ENCODE measurements around the gene MEGF6. TPM values are rescaled to one million over a fixed set of nuclear protein-coding genes. Genes with fewer than 3 reads are reported as not detected.

MEGF6 gene
- total and polyA plus RNA-seq, 11 donors: 1.9 to 16.2 (median 5.1) TPM

GRCh38 chr1:3603571-3604467 is 7.5 kb downstream of the MEGF6 start:
- H3K9me3 ChIP-seq: no peaks in the 10 kb centered on the region
- H3K4me1 ChIP-seq: peaks cover 0 to 4% (median under 1%) of the 10 kb centered on the region in 12 donors
- WGBS, 4 donors: 80 to 88% (median 86%) methylated on average over 17 to 29 of the region's 29 CpGs
- H3K36me3 ChIP-seq: no peaks in the 10 kb centered on the region
- no peak for DNase-seq
- no peak overlapping the region for H3K4me3 ChIP-seq
- no peak for ATAC-seq
- intact Hi-C loops (cut with DNase I): no loop called here
- peaks cover 0 to 25% (median 0%) of the 10 kb centered on the region in 9 donors for H3K27me3 ChIP-seq
- TF ChIP-seq CTCF (IDR thresholded peaks at IDR 0.05) (no peak), POLR2A (IDR thresholded peaks at IDR 0.05) (no peak)
- H3K27ac ChIP-seq: no peak overlapping the region

- Histone ChIP-seq H3K36me3 (no peaks in the 10 kb centered on the region), H3K9me3 (no peaks in the 10 kb centered on the region), H3K4me3 (no peak overlapping the region), H3K4me1 (peaks cover 0 to 11% (median 7%) of the 10 kb centered on the region in 12 donors), H3K27ac (no peak overlapping the region), H3K27me3 (peaks cover 0 to 18% (median 0%) of the 10 kb centered on the region in 9 donors)
- no peak for DNase-seq
- intact Hi-C loops (cut with DNase I): no loop called here
- no peak for ATAC-seq
- no peak for TF ChIP-seq POLR2A (IDR thresholded peaks at IDR 0.05)
- no peak for TF ChIP-seq CTCF (IDR thresholded peaks at IDR 0.05)
- WGBS, 4 donors: 88 to 99% (median 94%) methylated on average over 11 of the region's 11 CpGs
Measured at GRCh38 chr1:3603156-3603555, 8.2 kb downstream of the MEGF6 start.

- ATAC-seq (no peak), DNase-seq (no peak)
- Histone ChIP-seq H3K27ac (no peak overlapping the region), H3K27me3 (peaks cover 0 to 10% (median 0%) of the 10 kb centered on the region in 9 donors), H3K4me3 (no peak overlapping the region), H3K4me1 (peaks cover 0 to 19% (median 14%) of the 10 kb centered on the region in 12 donors), H3K9me3 (no peaks in the 10 kb centered on the region), H3K36me3 (no peaks in the 10 kb centered on the region)
- WGBS, 4 donors: 88 to 92% (median 89%) methylated on average over 11 to 21 of the region's 21 CpGs
- intact Hi-C loops (cut with DNase I): no loop called here
- TF ChIP-seq POLR2A (IDR thresholded peaks at IDR 0.05) (no peak), CTCF (IDR thresholded peaks at IDR 0.05) (no peak)
Measured at GRCh38 chr1:3602375-3602774, 8.9 kb downstream of the MEGF6 start.

GRCh38 chr1:3601743-3602142 is 9.6 kb downstream of the MEGF6 start:
- peaks cover 0 to 22% (median 17%) of the 10 kb centered on the region in 12 donors for H3K4me1 ChIP-seq
- DNase-seq: no peak
- TF ChIP-seq CTCF (IDR thresholded peaks at IDR 0.05) (no peak), POLR2A (IDR thresholded peaks at IDR 0.05) (no peak)
- no peak for ATAC-seq
- intact Hi-C loops (cut with DNase I): no loop called here
- peaks cover 0 to 7% (median 0%) of the 10 kb centered on the region in 9 donors for H3K27me3 ChIP-seq
- no peak overlapping the region for H3K27ac ChIP-seq
- no peaks in the 10 kb centered on the region for H3K9me3 ChIP-seq
- H3K4me3 ChIP-seq: no peak overlapping the region
- no peaks in the 10 kb centered on the region for H3K36me3 ChIP-seq
- WGBS, 4 donors: 79 to 87% (median 82%) methylated on average over 9 to 16 of the region's 16 CpGs

Data from heart left ventricle (tissue), 16 donors.